Right lobe of liver (tissue), 4 donors: ENCODE results near the gene CEACAM8.

Experiments
- POLR2A ChIP-seq: fragments of 450-650 bp; IDR thresholded peaks from one replicate; pipeline ENCODE4 v1.6.1; 2017; ENCODE audit warnings: antibody characterized with exemption, mild to moderate bottlenecking
- TF ChIP-seq, protein P1 (sequence below), 4 donors: fragments of 200-600 bp in 3 of 4; fragments of 450-650 bp in 1 of 4; IDR thresholded peaks; one replicate each; pipeline versions ENCODE4 v1.5.1 to v1.8.0; 2016 to 2022; ENCODE audit warnings: antibody characterized with exemption in 4 of 4, mild to moderate bottlenecking in 2 of 4
- donor health status: DM: no; HTN: no; CAD: no.
- donor health status: DM: no; HTN: no; CAD: no.
- donor health status: DM: no; HTN: yes; CAD: no.

DNA sequence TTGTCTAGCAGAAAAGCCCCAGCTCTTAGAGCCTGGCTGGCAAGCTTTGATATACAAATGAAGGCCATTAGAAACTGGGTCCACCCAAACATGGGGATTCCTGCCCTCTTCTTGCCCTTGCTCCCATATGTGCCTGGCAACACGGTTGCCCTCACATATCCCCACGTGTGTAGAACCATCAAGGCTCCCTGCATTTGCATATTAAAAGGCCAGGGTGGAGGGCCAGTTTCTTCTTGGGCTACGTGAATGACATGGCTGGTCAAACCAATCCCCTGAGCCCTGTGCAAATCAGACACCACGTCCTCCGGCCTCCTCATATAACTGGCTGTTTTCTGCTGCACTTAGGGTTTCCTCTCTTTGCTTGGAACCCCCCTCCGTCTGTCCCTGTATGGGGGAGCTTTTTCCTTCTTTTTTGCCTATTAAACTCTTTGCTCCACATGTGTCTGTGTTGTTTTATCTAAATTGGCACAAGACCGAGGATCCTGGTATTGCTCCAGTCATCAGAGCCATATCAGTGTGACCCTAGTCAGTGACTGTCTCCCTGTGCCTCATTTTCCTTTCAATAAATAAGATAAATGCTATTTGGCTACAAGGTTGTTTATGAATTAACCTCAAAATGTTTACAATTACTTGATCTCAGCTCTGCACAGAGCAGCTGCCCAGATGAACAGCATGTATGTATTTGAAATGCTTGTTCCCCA lies 36.1 kb downstream of the CEACAM8 start:
- TF ChIP-seq, protein P1, sequence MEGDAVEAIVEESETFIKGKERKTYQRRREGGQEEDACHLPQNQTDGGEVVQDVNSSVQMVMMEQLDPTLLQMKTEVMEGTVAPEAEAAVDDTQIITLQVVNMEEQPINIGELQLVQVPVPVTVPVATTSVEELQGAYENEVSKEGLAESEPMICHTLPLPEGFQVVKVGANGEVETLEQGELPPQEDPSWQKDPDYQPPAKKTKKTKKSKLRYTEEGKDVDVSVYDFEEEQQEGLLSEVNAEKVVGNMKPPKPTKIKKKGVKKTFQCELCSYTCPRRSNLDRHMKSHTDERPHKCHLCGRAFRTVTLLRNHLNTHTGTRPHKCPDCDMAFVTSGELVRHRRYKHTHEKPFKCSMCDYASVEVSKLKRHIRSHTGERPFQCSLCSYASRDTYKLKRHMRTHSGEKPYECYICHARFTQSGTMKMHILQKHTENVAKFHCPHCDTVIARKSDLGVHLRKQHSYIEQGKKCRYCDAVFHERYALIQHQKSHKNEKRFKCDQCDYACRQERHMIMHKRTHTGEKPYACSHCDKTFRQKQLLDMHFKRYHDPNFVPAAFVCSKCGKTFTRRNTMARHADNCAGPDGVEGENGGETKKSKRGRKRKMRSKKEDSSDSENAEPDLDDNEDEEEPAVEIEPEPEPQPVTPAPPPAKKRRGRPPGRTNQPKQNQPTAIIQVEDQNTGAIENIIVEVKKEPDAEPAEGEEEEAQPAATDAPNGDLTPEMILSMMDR (IDR thresholded peaks at IDR 0.05), result no peak
- no peak for TF ChIP-seq POLR2A
